ENCODE measurements around the gene WDR88.
"Not testable (repeated sequence)": the region's sequence is repeated elsewhere in the genome, so short reads cannot be mapped to it uniquely, and the experiment has no call there.

The WDR88 gene, protein sequence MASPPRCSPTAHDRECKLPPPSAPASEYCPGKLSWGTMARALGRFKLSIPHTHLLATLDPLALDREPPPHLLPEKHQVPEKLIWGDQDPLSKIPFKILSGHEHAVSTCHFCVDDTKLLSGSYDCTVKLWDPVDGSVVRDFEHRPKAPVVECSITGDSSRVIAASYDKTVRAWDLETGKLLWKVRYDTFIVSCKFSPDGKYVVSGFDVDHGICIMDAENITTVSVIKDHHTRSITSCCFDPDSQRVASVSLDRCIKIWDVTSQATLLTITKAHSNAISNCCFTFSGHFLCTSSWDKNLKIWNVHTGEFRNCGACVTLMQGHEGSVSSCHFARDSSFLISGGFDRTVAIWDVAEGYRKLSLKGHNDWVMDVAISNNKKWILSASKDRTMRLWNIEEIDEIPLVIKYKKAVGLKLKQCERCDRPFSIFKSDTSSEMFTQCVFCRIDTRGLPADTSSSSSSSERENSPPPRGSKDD

GRCh38 chr19:33132021-33132420 is at the start of gene WDR88:
TSS of gene WDR88 (plus strand) at chr19:33132114. CDS start at chr19:33132170, 56 bp downstream.
- DNase-seq = no peak

- DNase-seq = no peak
These were observed 46.3 kb upstream of the WDR88 start for GRCh38 chr19:33085570-33086128.

DNA sequence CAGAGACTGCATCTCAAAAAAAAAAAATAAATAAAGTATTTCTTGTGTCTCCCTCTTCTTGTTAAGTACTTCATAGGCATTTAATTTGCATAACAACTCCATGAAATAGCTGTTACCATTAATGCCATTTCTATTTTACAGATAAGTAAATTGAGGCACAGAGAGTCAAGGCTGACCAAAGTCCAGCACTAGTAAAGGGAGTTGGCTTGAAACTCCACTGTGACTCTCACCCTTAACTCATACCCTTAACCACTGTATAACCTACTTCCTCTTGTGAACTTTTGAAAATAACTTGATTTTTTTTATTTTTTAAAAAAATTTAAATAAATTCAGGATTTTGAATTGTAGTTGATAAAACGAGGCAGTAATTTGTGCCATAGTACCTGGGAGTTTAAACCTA is 45.0 kb upstream of the WDR88 start:
- DNase-seq = no peak

- DNase-seq = no peak
These were observed 42.9 kb upstream of the WDR88 start for GRCh38 chr19:33089010-33089409.

DNA sequence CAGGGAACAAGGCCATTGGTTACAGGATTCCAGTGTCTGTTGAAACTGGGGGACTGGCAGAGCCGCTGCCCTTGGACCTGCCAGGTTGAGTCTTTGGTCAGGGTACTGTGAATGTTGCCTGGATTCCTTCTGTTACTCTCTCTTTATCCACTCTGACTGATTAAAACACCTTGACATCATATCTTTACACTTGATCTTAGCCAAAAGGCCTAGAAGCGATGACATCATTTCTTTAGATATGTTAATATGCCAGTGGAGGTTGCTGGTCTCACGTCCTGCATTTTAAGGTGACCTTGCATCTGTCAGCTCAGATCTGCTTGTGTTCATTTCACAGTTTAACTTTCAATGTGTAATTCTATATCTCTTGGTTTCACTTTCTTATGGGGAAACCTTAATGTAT is 41.7 kb upstream of the WDR88 start:
- no peak for DNase-seq

- DNase-seq = no peak
These were observed 38.3 kb upstream of the WDR88 start for GRCh38 chr19:33093420-33094210.

DNA sequence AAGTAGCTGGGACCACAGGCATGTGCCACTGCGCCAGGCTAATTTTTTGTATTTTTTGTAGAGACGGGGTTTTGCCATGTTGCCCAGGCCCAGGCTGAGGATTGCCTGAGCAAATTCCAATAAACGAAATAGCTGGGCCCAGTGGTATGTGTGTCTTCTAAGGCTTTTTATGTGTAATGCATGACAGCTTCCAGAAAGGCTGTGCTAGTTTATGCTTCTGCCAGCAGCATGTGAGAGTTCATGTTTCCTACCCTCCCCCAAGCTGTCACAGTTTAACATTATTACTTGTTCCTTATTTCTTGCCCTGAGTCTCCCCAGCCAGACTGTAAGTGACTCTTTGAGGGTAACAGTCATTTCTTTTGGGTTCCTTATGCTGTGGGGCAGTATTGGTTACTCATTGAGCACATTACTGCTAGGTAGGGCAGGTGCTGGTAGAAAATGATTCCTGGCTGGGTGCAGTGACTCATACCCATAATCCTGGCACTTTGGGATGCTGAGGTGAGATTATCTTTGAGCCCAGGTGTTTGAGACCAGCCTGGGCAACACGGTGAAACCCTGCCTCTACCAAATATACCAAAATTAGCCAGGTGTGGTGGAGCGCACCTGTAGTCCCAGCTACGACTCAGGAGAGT is 37.4 kb upstream of the WDR88 start:
- no peak for DNase-seq

DNA sequence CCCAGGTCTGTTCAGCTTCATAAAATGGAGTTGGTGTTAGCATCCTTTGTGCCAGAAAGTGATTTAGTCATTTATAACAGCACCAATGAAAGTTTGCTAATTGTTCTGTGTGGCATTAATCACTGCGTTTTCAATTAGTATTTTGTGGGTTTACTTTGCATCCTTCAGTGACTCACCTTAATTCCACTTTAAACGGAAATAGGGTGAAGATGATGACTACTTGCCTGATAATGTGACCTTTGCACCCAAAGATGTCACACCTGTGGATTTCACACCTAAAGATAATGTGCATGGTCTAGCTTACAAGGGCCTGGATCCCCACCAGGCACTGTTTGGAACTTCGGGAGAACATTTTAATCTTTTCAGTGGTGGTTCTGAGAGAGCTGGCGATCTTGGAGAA is 35.9 kb upstream of the WDR88 start:
- no peak for DNase-seq

DNA sequence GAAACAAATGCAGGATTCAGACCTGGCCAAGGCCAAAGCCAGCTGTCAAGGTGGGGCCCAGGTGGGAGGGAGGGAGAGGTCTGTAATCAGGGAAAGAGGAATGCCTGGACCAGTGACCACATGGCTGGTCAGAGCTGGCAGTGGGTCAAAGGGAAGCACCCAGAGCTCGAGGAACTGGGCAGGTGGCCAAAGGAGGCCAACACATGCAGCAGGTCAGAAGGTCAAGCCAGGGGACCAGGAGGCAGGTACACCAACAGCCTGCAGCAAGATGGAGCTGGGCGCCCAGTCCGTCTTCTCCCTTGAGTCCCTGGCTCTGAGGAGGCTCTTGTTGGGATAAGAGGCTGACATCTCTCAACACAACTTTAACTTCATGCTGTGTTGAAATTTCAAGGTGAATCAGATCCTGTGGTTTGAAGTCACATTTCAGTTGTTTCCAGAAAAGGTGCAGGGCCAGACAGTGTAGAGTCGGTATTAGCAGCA is 33.8 kb upstream of the WDR88 start:
- DNase-seq = no peak

DNA sequence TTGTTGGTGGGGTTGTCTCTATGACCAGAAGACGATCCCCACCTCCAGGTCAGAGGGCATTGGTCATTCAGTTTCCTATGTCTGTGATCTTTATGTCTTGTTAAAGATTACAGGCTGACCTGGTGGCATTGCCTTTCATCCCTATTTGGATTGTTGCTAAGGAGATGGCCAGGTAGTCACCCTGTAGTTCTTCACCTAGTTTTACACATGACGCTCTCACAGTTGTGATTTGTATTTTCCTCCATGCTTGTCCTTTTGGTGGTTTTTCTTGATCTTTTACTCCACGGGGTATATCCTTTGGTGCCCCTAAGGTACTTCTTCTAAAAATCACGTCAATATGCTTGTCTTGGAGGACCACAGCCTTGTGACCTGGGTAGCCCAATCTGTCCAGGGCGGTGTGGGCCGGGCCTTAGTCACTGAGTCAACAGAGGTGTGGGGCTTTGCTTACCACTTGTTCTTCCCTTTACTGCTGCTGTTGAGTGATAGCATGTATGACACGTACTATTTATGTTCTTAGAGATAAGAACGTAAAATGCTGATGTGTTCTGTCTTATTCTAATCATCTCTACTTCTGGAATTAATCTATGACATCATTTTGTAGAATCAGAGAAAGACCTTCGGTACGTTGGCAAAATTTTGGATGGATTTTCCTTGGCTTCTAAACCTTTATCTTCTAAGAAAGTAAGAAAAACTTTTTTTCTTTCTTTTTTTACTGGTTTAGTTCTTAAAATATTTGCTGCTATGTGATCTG is 30.8 kb upstream of the WDR88 start:
- DNase-seq = no peak

DNA sequence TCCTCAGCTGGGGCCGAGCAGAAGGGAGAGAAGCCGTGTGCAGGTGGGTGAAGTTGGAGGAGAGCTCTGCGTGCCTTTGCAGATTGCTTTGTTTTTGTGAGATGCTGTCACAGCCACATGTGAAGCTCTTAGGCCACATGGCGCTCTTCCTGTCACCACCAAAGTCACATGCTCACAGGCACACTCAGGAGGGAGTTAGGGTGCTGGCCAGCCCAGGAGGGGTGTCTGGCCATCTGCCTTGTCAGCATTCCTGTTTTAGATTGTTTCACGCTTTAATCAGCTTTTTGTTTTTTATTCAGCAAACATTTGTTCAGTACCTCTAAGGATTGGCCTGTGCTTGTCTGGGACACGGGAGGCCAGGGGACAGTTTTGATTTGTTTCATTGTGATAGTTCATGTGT is 29.0 kb upstream of the WDR88 start:
- DNase-seq = no peak

DNA sequence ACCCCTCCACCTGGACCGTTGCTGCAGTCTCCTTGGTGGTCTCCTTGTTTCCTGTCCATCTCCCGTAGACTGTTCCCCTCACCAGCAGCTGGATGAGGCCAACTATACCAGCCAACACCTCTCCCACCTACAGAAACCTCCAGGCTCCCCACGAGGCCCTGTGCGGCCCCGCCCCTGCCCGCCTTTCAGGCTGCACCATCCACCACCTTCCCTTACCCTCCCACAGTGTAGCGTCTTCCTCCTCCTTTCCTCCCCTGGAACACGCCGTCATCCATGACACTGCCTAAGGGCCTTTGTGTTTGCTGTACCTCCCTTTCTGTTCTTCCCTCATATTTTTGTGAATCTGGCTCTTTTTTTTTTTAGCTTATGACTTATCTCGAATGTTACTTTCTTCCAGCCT is 23.8 kb upstream of the WDR88 start:
- no peak for DNase-seq

DNA sequence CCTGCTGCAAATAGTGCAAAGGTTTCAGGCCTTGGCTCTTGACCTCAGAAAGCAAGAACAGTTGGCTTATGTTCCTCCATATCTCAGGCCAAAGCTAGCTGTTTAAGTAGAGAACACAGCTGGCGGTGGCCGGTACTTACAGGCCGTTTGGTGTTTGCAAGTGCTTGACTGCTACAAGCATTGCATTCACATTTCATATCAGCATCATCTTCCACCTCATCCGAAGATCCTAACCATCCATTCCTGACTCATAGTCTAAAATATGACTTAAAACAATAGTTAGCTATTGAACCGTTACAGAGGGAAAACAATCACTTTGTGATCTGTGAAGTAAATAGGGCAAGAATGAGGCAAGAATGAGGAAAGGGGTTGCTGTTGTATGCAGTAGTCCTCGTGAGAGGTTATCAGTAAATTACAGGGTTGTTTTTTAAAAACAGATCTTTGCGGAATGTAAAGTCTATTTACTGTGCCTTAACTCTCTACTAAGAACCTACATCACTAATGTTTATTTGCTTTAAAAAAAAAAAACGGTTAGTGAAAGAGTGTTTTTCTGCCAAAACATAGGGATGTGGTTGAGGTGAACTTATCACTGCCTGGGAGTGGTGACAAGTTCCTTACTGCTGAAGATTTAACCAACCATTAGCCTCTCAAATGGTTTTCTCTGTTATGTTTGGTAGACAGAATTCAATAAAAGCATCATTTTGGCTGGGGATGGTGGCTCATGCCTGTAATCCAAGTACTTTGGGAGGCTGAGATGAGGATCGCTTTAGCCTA is 21.6 kb upstream of the WDR88 start:
- DNase-seq = no peak

GRCh38 chr19:33111587-33111986 is 20.3 kb upstream of the WDR88 start:
- no peak for DNase-seq

- no peak for DNase-seq
These were observed 17.6 kb upstream of the WDR88 start for GRCh38 chr19:33114312-33114711.

DNA sequence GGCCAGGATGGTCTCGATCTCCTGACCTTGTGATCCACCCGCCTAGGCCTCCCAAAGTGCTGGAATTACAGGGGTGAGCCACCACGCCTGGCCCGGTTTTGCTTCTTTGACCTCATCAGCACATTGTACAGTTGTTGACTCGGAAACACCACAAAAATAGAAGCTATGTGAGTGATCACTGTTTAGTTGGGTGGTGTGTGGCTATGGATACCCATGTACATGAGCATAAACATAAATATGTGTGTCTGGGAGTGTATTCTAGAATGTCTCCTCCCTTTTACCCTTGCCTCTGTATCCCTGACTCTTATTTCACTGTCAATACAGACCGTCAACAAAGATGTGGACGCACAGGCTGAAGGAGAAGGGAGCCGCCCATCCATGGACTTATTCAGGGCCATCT is 14.4 kb upstream of the WDR88 start:
- DNase-seq = no peak

DNA sequence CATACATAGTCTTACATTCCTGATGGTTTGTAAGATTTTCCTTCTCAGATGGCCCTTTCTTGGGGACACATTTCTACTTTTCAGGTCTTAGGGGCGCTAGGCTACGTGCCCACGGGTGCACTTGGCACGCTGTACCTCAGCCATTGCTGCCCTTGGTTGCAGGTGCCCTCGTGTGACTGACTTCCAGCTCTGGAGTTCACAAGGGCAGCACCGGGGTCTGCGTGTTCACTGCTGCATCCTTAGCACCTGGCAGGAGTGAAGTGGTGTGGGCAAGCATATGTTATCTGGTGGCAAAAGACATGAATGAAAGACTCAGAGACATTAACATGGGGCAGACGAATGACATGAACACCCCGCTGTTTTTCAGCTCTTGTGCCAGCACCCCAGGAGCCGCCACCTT is 13.3 kb upstream of the WDR88 start:
- DNase-seq = no peak

- DNase-seq = no peak
These were observed 7.5 kb upstream of the WDR88 start for GRCh38 chr19:33124207-33125098.

GRCh38 chr19:33125929-33126388 is 6.0 kb upstream of the WDR88 start:
- peak; percentile 21 to 48 for DNase-seq

- DNase-seq = not testable (repeated sequence)
These were observed 5.2 kb upstream of the WDR88 start for GRCh38 chr19:33126712-33127111.

Measured in NCI-H2081 (cell line).